22Rv1 (cell line): Measurements from ENCODE around the gene ETDB.

Source experiments
- ZFX ChIP-seq: fragments of 450-650 bp; IDR thresholded peaks from 2 replicates; pipeline ENCODE4 v1.6.1; 2017; ENCODE audit warnings: antibody characterized with exemption, borderline replicate concordance
- TF ChIP-seq, protein P1 (sequence below): fragments of 450-650 bp; IDR thresholded peaks from 2 replicates; pipeline ENCODE4 v1.5.1; 2017; ENCODE audit warnings: mild to moderate bottlenecking

DNA sequence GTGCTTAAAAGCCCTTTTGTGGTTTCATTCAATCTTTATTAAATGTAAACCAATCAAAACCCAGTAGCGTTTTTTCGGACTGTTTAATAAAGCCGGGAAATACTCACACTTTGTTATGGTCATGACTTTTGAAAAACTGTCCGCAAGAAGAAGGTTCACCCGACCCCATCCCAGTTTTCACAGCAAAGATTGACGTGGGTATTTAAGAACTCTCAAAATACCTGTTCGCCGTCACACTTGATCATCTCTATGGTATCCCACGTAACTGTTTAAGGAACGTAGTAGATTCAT is 20.9 kb downstream of the ETDB start:
- TF ChIP-seq, protein P1, sequence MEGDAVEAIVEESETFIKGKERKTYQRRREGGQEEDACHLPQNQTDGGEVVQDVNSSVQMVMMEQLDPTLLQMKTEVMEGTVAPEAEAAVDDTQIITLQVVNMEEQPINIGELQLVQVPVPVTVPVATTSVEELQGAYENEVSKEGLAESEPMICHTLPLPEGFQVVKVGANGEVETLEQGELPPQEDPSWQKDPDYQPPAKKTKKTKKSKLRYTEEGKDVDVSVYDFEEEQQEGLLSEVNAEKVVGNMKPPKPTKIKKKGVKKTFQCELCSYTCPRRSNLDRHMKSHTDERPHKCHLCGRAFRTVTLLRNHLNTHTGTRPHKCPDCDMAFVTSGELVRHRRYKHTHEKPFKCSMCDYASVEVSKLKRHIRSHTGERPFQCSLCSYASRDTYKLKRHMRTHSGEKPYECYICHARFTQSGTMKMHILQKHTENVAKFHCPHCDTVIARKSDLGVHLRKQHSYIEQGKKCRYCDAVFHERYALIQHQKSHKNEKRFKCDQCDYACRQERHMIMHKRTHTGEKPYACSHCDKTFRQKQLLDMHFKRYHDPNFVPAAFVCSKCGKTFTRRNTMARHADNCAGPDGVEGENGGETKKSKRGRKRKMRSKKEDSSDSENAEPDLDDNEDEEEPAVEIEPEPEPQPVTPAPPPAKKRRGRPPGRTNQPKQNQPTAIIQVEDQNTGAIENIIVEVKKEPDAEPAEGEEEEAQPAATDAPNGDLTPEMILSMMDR: no peak
- TF ChIP-seq ZFX: no peak
